H1 (cell line): ENCODE measurements around the gene SLC20A1. TPM values are rescaled to one million over a fixed set of nuclear protein-coding genes. Genes with fewer than 3 reads are reported as not detected.

Experiments
- CREB1 ChIP-seq: IDR thresholded peaks from 2 replicates; pipeline ENCODE4 v1.6.1; 2012; ENCODE audit warnings: inconsistent platforms
- polyA plus RNA-seq, 7 experiments: library from polyadenylated mRNA; depleted of rRNA in 3 of 7; stranded (reverse) in 5 of 7; unstranded in 2 of 7; fragments of >200 nt in 5 of 7; fragments of 200-250 nt in 2 of 7; gene quantifications; 1 replicate in 5 of 7; 2 replicates in 1 of 7; 4 replicates in 1 of 7; pipeline versions ENCODE4 v1.2.1 to v1.2.3, GENCODE V29; 2011 to 2013; ENCODE audit warnings: missing spikeins in 2 of 7, mixed read lengths in 2 of 7
- total RNA-seq: library from RNA; stranded (reverse); fragmentation: NEBNext Ultra II Directional; extraction: Animal tissue kit (Norgen Biotek cat#: 25700); gene quantifications from 2 replicates; pipeline ENCODE4 v1.2.1, GENCODE V29; 2021
- TF ChIP-seq, protein P1 (sequence below): IDR thresholded peaks from 2 replicates; pipeline ENCODE4 v1.6.1; 2011; ENCODE audit warnings: low read depth, mild to moderate bottlenecking, low read length; ENCODE audit not compliant: insufficient read depth

The SLC20A1 gene
- total and polyA plus RNA-seq, 2 of the 8 experiments (the other 6 are each of a cell fraction or from before 2014, with no cell fraction given) = 42.6 to 105 TPM

DNA sequence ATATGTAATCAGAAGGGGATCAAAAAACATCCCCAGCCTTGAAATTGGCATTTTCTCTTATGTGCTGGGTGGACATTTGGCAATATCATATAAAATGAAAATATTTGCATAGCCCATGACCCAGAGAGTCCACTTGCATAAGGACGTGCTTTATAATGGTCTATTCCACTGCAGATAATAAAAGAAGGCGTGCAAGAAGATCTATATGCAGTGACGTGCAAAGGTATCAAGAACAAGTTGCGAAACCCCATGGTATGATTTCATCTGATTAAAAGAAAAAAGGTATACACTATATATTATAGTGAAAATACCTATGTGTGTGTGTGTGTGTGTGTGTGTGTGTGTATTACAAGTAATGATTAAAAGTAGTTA is 8.5 kb upstream of the SLC20A1 start (continued):
- TF ChIP-seq CREB1 = no peak
- TF ChIP-seq, protein P1, sequence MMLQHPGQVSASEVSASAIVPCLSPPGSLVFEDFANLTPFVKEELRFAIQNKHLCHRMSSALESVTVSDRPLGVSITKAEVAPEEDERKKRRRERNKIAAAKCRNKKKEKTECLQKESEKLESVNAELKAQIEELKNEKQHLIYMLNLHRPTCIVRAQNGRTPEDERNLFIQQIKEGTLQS = no peak
